Measurements from ENCODE around the gene DTX4.

The DTX4 gene

GRCh38 chr11:59173080-59173963 lies 1.4 kb downstream of the DTX4 start:
- peak; percentile 29 for DNase-seq

GRCh38 chr11:59173964-59174663 lies 2.2 kb downstream of the DTX4 start:
- no peak for DNase-seq

- no peak for DNase-seq
These were observed 2.7 kb downstream of the DTX4 start for GRCh38 chr11:59174664-59175033.

GRCh38 chr11:59175091-59175501 lies 3.2 kb downstream of the DTX4 start:
- no peak for DNase-seq

- DNase-seq, result no peak
These were observed 4.4 kb downstream of the DTX4 start for GRCh38 chr11:59176330-59176729.

- DNase-seq, result no peak
These were observed 6.5 kb downstream of the DTX4 start for GRCh38 chr11:59178402-59178801.

- DNase-seq, result no peak
These were observed 7.2 kb downstream of the DTX4 start for GRCh38 chr11:59179121-59179520.

- DNase-seq, result no peak
These were observed 8.3 kb downstream of the DTX4 start for GRCh38 chr11:59180168-59180776.

GRCh38 chr11:59180907-59181306 lies 9.0 kb downstream of the DTX4 start:
- DNase-seq, result no peak

GRCh38 chr11:59181746-59182456 lies 10.0 kb downstream of the DTX4 start:
- no peak for DNase-seq

GRCh38 chr11:59182457-59183151 lies 10.7 kb downstream of the DTX4 start:
- DNase-seq, result peak; percentile 48

GRCh38 chr11:59183771-59184170 lies 11.8 kb downstream of the DTX4 start:
- no peak for DNase-seq

- no peak for DNase-seq
These were observed 12.9 kb downstream of the DTX4 start for GRCh38 chr11:59184691-59185339.

GRCh38 chr11:59185386-59185945 lies 13.5 kb downstream of the DTX4 start:
- no peak for DNase-seq

GRCh38 chr11:59186130-59186594 lies 14.2 kb downstream of the DTX4 start:
- peak; percentile 72 for DNase-seq

- DNase-seq, result no peak
These were observed 15.1 kb downstream of the DTX4 start for GRCh38 chr11:59187035-59187434.

- DNase-seq, result no peak
These were observed 15.7 kb downstream of the DTX4 start for GRCh38 chr11:59187587-59187986.

GRCh38 chr11:59188954-59189353 lies 17.0 kb downstream of the DTX4 start:
- no peak for DNase-seq

GRCh38 chr11:59189986-59190385 lies 18.1 kb downstream of the DTX4 start:
- DNase-seq, result no peak

- no peak for DNase-seq
These were observed 19.2 kb downstream of the DTX4 start for GRCh38 chr11:59191095-59191494.

GRCh38 chr11:59191890-59192289 lies 20.0 kb downstream of the DTX4 start:
- no peak for DNase-seq
